IPS-15b (cell line): ENCODE measurements around the gene TNPO3.

ENCODE experiments used
- H3K27me3 ChIP-seq: one replicate; pipeline ENCODE4 v1.6.1; 2013; ENCODE audit warnings: low read length; ENCODE audit not compliant: control insufficient read depth, insufficient read depth
- H3K36me3 ChIP-seq: one replicate; pipeline ENCODE4 v1.6.1; 2013; ENCODE audit warnings: low read length; ENCODE audit not compliant: control insufficient read depth, insufficient read depth
- H3K4me1 ChIP-seq: one replicate; pipeline ENCODE4 v1.6.1; 2013; ENCODE audit warnings: mild to moderate bottlenecking, low read length; ENCODE audit not compliant: control insufficient read depth, insufficient read depth
- H3K4me3 ChIP-seq: one replicate; pipeline ENCODE4 v1.5.1; 2013; ENCODE audit warnings: low read depth, low read length
- H3K9ac ChIP-seq: one replicate; pipeline ENCODE4 v1.6.1; 2013; ENCODE audit warnings: low read depth, mild to moderate bottlenecking, low read length
- H3K9me3 ChIP-seq: one replicate; pipeline ENCODE4 v1.6.1; 2013; ENCODE audit warnings: mild to moderate bottlenecking, low read length; ENCODE audit not compliant: control insufficient read depth, insufficient read depth

The TNPO3 gene

DNA sequence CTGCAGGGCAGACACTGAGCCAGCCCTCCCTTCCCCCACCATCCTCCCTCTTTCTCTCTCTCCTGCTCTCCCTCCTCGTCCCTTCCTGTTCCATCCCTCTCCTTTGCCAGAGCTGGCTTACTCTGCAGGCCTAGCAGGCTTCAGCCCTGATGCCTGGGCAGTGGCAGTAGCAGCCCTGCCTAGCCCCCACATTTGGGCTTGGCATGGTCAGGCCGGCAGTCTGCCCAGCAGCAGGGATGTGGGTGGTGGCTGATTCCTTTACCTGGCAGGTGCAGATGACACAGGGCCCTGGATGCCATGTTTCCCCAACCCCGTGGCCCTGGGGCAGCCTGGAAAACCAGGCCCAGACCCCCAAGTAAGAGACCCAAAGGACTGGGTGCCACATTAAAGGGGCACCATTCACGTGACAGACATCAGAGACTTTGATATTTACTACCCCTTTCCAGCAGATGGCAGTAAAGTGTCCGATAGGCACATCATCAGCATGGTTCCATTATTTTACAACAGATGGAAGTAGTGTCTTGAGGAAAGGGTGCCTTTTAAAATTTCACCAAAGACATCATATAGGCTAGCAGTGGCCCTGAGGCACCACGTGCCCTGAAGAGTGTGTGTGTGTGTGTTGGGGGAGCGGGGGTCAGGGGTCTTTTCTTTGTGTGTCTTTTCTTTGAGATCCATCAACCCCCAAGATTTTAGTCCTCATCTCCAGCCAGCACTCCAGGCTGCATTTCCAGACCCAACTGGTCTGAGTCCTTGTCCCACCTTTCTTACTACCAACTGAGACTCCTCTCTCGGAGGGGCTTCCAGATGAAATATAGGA is 150.3 kb downstream of the TNPO3 start:
- Histone ChIP-seq H3K9ac (no peak overlapping the region), H3K4me3 (no peak overlapping the region), H3K4me1 (peaks cover 3% of the 10 kb centered on the region)

More for the DNA sequence above, 150.3 kb downstream of the TNPO3 start:
- Histone ChIP-seq H3K36me3 (no peaks in the 10 kb centered on the region), H3K27me3 (peaks cover 8% of the 10 kb centered on the region), H3K9me3 (peaks cover 1% of the 10 kb centered on the region)
